ENCODE data around the gene KIAA0825. TPM values are rescaled to one million over a fixed set of nuclear protein-coding genes. Genes with fewer than 3 reads are reported as not detected.

The KIAA0825 gene
- total RNA-seq, 2 experiments from 2014 or later: 0.32 to 0.54 TPM

GRCh38 chr5:94445726-94446125, 172.7 kb downstream of the KIAA0825 start:
- H3K36me3 Mint-ChIP-seq (ENCODE audit: low read depth): no peaks in the 10 kb centered on the region
- CTCF ChIA-PET: no interaction called here
- POLR2A ChIA-PET: no interaction called here
- no peak overlapping the region for H3K27ac Mint-ChIP-seq
- H3K27me3 Mint-ChIP-seq: no peaks in the 10 kb centered on the region
- no peak overlapping the region for H3K4me3 Mint-ChIP-seq
- no peak for DNase-seq
- TF ChIP-seq, protein P1, sequence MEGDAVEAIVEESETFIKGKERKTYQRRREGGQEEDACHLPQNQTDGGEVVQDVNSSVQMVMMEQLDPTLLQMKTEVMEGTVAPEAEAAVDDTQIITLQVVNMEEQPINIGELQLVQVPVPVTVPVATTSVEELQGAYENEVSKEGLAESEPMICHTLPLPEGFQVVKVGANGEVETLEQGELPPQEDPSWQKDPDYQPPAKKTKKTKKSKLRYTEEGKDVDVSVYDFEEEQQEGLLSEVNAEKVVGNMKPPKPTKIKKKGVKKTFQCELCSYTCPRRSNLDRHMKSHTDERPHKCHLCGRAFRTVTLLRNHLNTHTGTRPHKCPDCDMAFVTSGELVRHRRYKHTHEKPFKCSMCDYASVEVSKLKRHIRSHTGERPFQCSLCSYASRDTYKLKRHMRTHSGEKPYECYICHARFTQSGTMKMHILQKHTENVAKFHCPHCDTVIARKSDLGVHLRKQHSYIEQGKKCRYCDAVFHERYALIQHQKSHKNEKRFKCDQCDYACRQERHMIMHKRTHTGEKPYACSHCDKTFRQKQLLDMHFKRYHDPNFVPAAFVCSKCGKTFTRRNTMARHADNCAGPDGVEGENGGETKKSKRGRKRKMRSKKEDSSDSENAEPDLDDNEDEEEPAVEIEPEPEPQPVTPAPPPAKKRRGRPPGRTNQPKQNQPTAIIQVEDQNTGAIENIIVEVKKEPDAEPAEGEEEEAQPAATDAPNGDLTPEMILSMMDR (IDR thresholded peaks at IDR 0.05): no peak
- intact Hi-C loops (cut with micrococcal nuclease): no loop called here
- H3K9me3 Mint-ChIP-seq: no peaks in the 10 kb centered on the region
- ATAC-seq: no peak
- no peaks in the 10 kb centered on the region for H3K4me1 Mint-ChIP-seq (ENCODE audit: low read depth)

DNA sequence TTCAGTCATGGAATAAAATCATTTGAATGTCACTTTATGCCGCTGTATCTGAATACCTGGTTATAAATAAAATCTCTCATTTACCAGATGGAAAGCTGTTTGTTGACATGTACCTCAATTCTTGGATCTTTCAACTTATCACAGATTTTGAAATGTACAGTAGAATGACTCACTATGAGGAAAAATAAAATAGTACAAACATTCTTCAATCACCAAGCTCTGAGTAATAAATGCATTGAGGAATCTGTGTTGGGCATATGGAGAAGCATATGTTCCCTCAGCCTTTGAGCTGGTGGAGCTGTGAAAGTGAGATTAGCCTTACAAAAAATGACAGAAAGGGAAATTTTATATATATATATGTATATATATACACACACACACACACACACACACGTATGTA, 175.4 kb downstream of the KIAA0825 start:
- CTCF ChIA-PET: interaction anchor here (0.9 kb wide), 1 partner anchor 250 kb away, joined by 4 read pairs; no protein-coding TSS in a partner anchor
- Mint-ChIP-seq H3K36me3 (ENCODE audit: low read depth) (no peaks in the 10 kb centered on the region), H3K4me1 (ENCODE audit: low read depth) (no peaks in the 10 kb centered on the region), H3K27me3 (no peaks in the 10 kb centered on the region), H3K4me3 (no peak overlapping the region), H3K9me3 (no peaks in the 10 kb centered on the region), H3K27ac (no peak overlapping the region)
- POLR2A ChIA-PET: no interaction called here
- DNase-seq (no peak), ATAC-seq (no peak)
- TF ChIP-seq, protein P1 (IDR thresholded peaks at IDR 0.05): no peak
- intact Hi-C loops (cut with micrococcal nuclease): no loop called here

GRCh38 chr5:94442076-94442475, 176.3 kb downstream of the KIAA0825 start:
- H3K27me3 Mint-ChIP-seq: no peaks in the 10 kb centered on the region
- no peaks in the 10 kb centered on the region for H3K36me3 Mint-ChIP-seq (ENCODE audit: low read depth)
- no peaks in the 10 kb centered on the region for H3K4me1 Mint-ChIP-seq (ENCODE audit: low read depth)
- no peak for DNase-seq
- CTCF ChIA-PET: no interaction called here
- POLR2A ChIA-PET: no interaction called here
- intact Hi-C loops (cut with micrococcal nuclease): no loop called here
- no peak overlapping the region for H3K27ac Mint-ChIP-seq
- TF ChIP-seq, protein P1 (IDR thresholded peaks at IDR 0.05): no peak
- no peak for ATAC-seq
- H3K9me3 Mint-ChIP-seq: no peaks in the 10 kb centered on the region
- no peak overlapping the region for H3K4me3 Mint-ChIP-seq

- DNase-seq (no peak), ATAC-seq (no peak)
- intact Hi-C loops (cut with micrococcal nuclease): no loop called here
- no peaks in the 10 kb centered on the region for H3K36me3 Mint-ChIP-seq (ENCODE audit: low read depth)
- no peaks in the 10 kb centered on the region for H3K27me3 Mint-ChIP-seq
- ChIA-PET POLR2A (no interaction called here), CTCF (no interaction called here)
- H3K27ac Mint-ChIP-seq: no peak overlapping the region
- no peaks in the 10 kb centered on the region for H3K4me1 Mint-ChIP-seq (ENCODE audit: low read depth)
- no peak overlapping the region for H3K4me3 Mint-ChIP-seq
- no peaks in the 10 kb centered on the region for H3K9me3 Mint-ChIP-seq
- TF ChIP-seq, protein P1 (IDR thresholded peaks at IDR 0.05): no peak
Observed at GRCh38 chr5:94440015-94440414, 178.4 kb downstream of the KIAA0825 start.

GRCh38 chr5:94433397-94434163, 184.8 kb downstream of the KIAA0825 start:
- CTCF ChIA-PET: no interaction called here
- DNase-seq (no peak), ATAC-seq (no peak)
- no peak overlapping the region for H3K4me3 Mint-ChIP-seq
- POLR2A ChIA-PET: no interaction called here
- no peak overlapping the region for H3K27ac Mint-ChIP-seq
- intact Hi-C loops (cut with micrococcal nuclease): no loop called here
- no peaks in the 10 kb centered on the region for H3K36me3 Mint-ChIP-seq (ENCODE audit: low read depth)
- TF ChIP-seq, protein P1 (IDR thresholded peaks at IDR 0.05): no peak
- no peaks in the 10 kb centered on the region for H3K27me3 Mint-ChIP-seq
- peaks cover 5% of the 10 kb centered on the region for H3K9me3 Mint-ChIP-seq
- no peaks in the 10 kb centered on the region for H3K4me1 Mint-ChIP-seq (ENCODE audit: low read depth)

Data from activated CD8-positive, alpha-beta T cell treated with anti-CD3 and anti-CD28 coated beads for 36 hours (primary cell).